HUES48 (cell line): ENCODE data around the gene USP53.
"Not testable (repeated sequence)": the region's sequence is repeated elsewhere in the genome, so short reads cannot be mapped to it uniquely, and the experiment has no call there.

Experiments
- H3K27ac ChIP-seq: one replicate; pipeline ENCODE4 v1.7.0; 2013; ENCODE audit warnings: low read depth, low read length, inconsistent platforms
- H3K27me3 ChIP-seq: 2 replicates; pipeline ENCODE4 v1.6.1; 2013; ENCODE audit warnings: mild to moderate bottlenecking, low read length; ENCODE audit not compliant: control insufficient read depth, insufficient read depth
- H3K36me3 ChIP-seq: 2 replicates; pipeline ENCODE4 v1.6.1; 2013; ENCODE audit warnings: low read length; ENCODE audit not compliant: control insufficient read depth, insufficient read depth
- H3K4me1 ChIP-seq: 2 replicates; pipeline ENCODE4 v1.6.1; 2013; ENCODE audit warnings: mild to moderate bottlenecking, low read length; ENCODE audit not compliant: control insufficient read depth, insufficient read depth
- H3K4me3 ChIP-seq: 2 replicates; pipeline ENCODE4 v1.5.1; 2013; ENCODE audit warnings: mild to moderate bottlenecking, low read depth, low read length
- H3K9ac ChIP-seq: 2 replicates; pipeline ENCODE4 v1.6.1; 2013; ENCODE audit warnings: mild to moderate bottlenecking, low read depth, low read length, moderate library complexity
- H3K9me3 ChIP-seq: 2 replicates; pipeline ENCODE4 v1.6.1; 2013; ENCODE audit warnings: low read length; ENCODE audit not compliant: control insufficient read depth, insufficient read depth

Gene USP53

DNA sequence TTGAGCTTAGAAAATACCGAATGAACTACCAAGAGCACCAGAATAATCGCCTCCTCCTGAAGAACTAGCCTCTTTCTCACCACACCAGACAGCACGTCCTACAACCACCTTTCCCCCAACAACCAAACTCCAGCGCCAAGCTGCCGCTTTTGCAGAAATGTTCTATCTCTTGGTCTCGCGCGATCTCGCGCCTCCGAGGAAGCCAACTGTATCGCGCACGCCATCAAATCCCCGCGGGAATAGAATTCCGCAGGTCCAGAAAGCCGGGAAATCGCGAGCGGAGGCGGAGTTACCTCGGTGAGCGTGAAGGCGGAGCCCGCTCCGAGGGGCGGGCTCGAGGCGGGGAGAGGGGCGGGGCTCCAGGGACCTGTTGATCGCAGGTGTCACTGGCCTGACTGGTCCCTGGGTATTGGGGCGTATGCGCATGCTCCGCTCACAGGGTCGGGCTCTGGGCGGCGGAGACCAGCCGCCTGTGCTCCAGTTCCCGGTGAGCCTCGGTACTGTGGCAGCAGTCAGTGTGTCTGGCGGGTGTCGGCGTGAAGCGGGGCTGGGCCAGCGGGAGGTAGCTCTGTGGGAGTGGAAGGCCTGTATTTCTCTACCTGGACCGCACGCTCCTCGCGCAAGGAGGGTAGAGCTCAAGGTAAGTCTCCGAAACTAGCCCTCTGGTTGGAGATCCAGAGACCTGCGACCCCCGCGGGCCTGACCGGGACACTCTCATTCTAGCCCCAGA is at the start of gene USP53:
Gene USP53 (plus strand): TSS at position 480 of the 730 bp plus-strand sequence. CDS start 27,047 bp downstream, outside the sequence.
- peak within 1 kb of the TSS; percentile 89 for H3K4me3 ChIP-seq
- H3K9ac ChIP-seq = peak within 1 kb of the TSS; percentile 93
- H3K27me3 ChIP-seq = peaks cover 9% of the 10 kb centered on the region; the same call in 1 of the 2 replicates
- no peaks in the 10 kb centered on the region for H3K9me3 ChIP-seq
- peaks cover 2% of the 10 kb centered on the region for H3K36me3 ChIP-seq
- peaks cover 26% of the 10 kb centered on the region for H3K4me1 ChIP-seq
- peak within 1 kb of the TSS; percentile 99 for H3K27ac ChIP-seq

- Histone ChIP-seq H3K9ac (no peak overlapping the region), H3K9me3 (no peaks in the 10 kb centered on the region)
Observed at GRCh38 chr4:119165767-119166166, 46.7 kb upstream of the USP53 start.

DNA sequence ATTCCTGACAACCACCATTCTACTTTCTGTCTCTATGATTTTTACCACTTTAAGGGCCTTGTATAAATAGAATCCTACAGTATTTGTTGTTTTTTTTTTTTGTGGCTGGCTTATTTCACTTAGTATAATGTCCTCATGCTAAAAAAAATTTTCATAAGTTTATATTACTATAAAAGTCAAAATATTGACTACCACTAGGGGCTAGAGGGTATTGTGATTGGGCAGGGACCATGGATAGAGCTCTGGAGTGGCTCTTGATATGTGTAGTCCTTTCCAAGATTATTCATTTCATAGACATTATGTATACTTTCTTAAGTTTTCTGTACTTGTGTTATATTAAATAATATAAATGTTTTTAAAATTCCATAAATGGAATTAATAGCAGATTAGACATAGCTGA is 42.3 kb upstream of the USP53 start:
- no peaks in the 10 kb centered on the region for H3K9me3 ChIP-seq
- H3K9ac ChIP-seq = no peak overlapping the region
- H3K4me1 ChIP-seq = no peaks in the 10 kb centered on the region
- no peaks in the 10 kb centered on the region for H3K27me3 ChIP-seq
- H3K4me3 ChIP-seq = no peak overlapping the region
- H3K27ac ChIP-seq = no peak overlapping the region
- no peaks in the 10 kb centered on the region for H3K36me3 ChIP-seq

More at GRCh38 chr4:119165767-119166166, 46.7 kb upstream of the USP53 start:
- no peak overlapping the region for H3K27ac ChIP-seq
- H3K4me1 ChIP-seq = no peaks in the 10 kb centered on the region
- no peaks in the 10 kb centered on the region for H3K36me3 ChIP-seq
- H3K27me3 ChIP-seq = no peaks in the 10 kb centered on the region
- H3K4me3 ChIP-seq = no peak overlapping the region

- no peak overlapping the region for H3K27ac ChIP-seq
- no peaks in the 10 kb centered on the region for H3K27me3 ChIP-seq
- H3K36me3 ChIP-seq = no peaks in the 10 kb centered on the region
- H3K4me3 ChIP-seq = no peak overlapping the region
- no peaks in the 10 kb centered on the region for H3K9me3 ChIP-seq
- H3K4me1 ChIP-seq = no peaks in the 10 kb centered on the region
- H3K9ac ChIP-seq = no peak overlapping the region
Observed at GRCh38 chr4:119172223-119172622, 40.3 kb upstream of the USP53 start.

- not testable (repeated sequence) for H3K9me3 ChIP-seq, H3K4me1 ChIP-seq, H3K4me3 ChIP-seq, H3K36me3 ChIP-seq, H3K27ac ChIP-seq, H3K27me3 ChIP-seq, H3K9ac ChIP-seq
Observed at GRCh38 chr4:119173729-119174361, 38.7 kb upstream of the USP53 start.

DNA sequence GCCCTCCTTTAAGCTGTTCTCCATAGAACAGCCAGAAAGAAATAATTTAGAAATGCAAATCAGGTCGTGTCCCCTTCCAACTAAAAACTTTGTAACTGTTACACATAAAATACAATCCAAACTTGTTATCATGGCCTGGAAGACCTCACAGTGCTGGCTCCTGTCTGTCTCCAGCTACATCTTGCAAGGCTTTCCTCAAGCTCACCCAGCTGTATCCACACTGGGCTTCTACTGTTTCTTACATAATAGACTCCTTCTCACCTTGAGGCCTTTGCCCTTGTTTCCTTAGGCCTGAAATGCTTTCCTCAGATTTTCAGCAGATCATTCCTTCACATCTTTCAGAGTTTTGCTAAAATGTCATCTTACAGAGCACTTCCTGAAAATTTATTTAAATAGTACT is 33.5 kb upstream of the USP53 start:
- H3K27ac ChIP-seq = no peak overlapping the region
- H3K4me3 ChIP-seq = no peak overlapping the region
- H3K4me1 ChIP-seq = no peaks in the 10 kb centered on the region
- H3K36me3 ChIP-seq = no peaks in the 10 kb centered on the region
- no peak overlapping the region for H3K9ac ChIP-seq
- H3K27me3 ChIP-seq = no peaks in the 10 kb centered on the region
- no peaks in the 10 kb centered on the region for H3K9me3 ChIP-seq

DNA sequence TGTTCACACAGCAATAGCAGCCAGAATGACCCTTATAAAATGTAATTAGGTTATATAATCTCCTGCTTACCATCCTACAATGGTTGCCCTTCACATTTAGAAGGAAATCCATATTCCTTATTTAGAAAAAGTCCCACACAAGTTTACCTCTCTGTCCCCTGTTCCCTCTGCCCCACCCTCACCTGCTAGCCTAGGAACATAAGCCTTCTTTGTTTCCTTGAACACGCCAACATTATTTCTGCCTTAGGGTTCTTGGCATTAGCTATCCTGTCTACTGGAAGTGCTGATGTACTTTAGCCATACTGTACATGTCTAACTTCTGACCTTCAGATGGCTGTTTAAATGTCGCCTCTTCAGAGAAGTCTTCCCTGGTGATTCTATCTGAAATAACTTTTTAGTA is 28.4 kb upstream of the USP53 start:
- H3K36me3 ChIP-seq = no peaks in the 10 kb centered on the region
- no peaks in the 10 kb centered on the region for H3K4me1 ChIP-seq
- H3K9ac ChIP-seq = no peak overlapping the region
- no peaks in the 10 kb centered on the region for H3K9me3 ChIP-seq
- H3K4me3 ChIP-seq = no peak overlapping the region
- H3K27me3 ChIP-seq = no peaks in the 10 kb centered on the region
- no peak overlapping the region for H3K27ac ChIP-seq

- Histone ChIP-seq H3K27ac (no peak overlapping the region), H3K9ac (no peak overlapping the region), H3K9me3 (no peaks in the 10 kb centered on the region), H3K36me3 (no peaks in the 10 kb centered on the region), H3K27me3 (no peaks in the 10 kb centered on the region), H3K4me1 (no peaks in the 10 kb centered on the region), H3K4me3 (no peak overlapping the region)
Observed at GRCh38 chr4:119189638-119190037, 22.9 kb upstream of the USP53 start.

DNA sequence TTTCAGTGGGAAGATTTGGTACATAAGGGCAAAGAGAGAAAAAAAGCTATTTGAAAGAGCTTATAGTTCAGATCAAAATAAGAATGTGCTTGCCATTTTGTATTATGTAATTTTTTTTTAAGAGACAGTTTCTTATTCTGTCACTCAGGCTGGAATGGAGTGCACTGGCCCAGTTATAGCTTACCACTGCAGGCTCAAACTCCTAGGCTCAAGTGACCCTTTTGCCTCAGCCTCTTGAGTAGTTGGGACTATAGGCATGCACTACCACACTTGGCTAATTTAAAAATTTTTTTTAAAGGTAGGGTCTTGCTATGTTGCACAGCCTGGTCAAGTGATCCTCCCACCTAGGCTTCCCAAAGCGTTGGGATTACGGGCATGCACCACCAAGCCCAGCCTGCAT is 22.2 kb upstream of the USP53 start:
- no peaks in the 10 kb centered on the region for H3K36me3 ChIP-seq
- H3K4me1 ChIP-seq = no peaks in the 10 kb centered on the region
- no peaks in the 10 kb centered on the region for H3K9me3 ChIP-seq
- H3K4me3 ChIP-seq = no peak overlapping the region
- no peak overlapping the region for H3K9ac ChIP-seq
- no peaks in the 10 kb centered on the region for H3K27me3 ChIP-seq
- no peak overlapping the region for H3K27ac ChIP-seq

GRCh38 chr4:119191505-119191904 is 21.0 kb upstream of the USP53 start:
- no peak overlapping the region for H3K4me3 ChIP-seq
- H3K27me3 ChIP-seq = no peaks in the 10 kb centered on the region
- no peaks in the 10 kb centered on the region for H3K36me3 ChIP-seq
- no peaks in the 10 kb centered on the region for H3K9me3 ChIP-seq
- no peaks in the 10 kb centered on the region for H3K4me1 ChIP-seq
- H3K27ac ChIP-seq = no peak overlapping the region
- no peak overlapping the region for H3K9ac ChIP-seq

DNA sequence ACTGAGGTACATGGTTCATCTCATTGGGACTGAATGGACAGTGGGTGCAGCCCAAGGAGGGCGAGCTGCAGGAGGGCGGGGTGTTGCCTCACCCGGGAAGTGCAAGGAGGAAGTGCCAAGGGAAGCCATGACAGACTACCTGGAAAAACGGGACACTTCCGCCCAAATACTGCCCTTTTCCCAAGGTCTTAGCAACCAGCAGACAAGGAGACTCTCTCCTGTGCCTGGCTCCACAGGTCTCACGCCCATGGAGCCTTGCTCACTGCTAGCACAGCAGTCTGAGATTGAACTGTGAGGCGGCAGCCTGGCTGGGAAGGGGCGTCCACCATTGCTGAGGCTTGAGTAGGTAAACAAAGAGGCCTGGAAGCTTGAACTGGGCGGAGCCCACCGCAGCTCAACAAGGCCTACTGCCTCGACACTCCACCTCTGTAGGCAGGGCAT is 14.7 kb upstream of the USP53 start:
- H3K4me3 ChIP-seq = no peak overlapping the region
- no peak overlapping the region for H3K27ac ChIP-seq
- H3K9ac ChIP-seq = no peak overlapping the region
- H3K36me3 ChIP-seq = no peaks in the 10 kb centered on the region
- H3K4me1 ChIP-seq = no peaks in the 10 kb centered on the region
- H3K9me3 ChIP-seq = no peaks in the 10 kb centered on the region
- H3K27me3 ChIP-seq = no peaks in the 10 kb centered on the region
